ENCODE measurements around the gene RER1. TPM values are rescaled to one million over a fixed set of nuclear protein-coding genes. Genes with fewer than 3 reads are reported as not detected.

Gene RER1
- total and polyA plus RNA-seq, 10 donors, result 51.1 to 131 (median 79.0) TPM

GRCh38 chr1:2388004-2388913 lies 3.4 kb upstream of the RER1 start:
- 91 to 95% (median 91%) methylated on average over 32 of the region's 32 CpGs for WGBS, 5 donors
- DNase-seq, result peak; percentile 72

GRCh38 chr1:2389644-2390043 lies 2.0 kb upstream of the RER1 start:
- no peak overlapping the region for H3K4me3 ChIP-seq

More at GRCh38 chr1:2388004-2388913, 3.4 kb upstream of the RER1 start:
- intact Hi-C loops (cut with DNase I; ENCODE audit: low total_unique reads), result no loop called here
- H3K36me3 ChIP-seq, result peaks cover 0 to 23% (median 2%) of the 10 kb centered on the region in 6 donors
- H3K4me3 ChIP-seq, result peak overlapping the region in 1 of 8 donors; percentile 5
- peak overlapping the region in 4 of 8 donors; percentile 15 to 52 (median 22) for H3K27ac ChIP-seq
- H3K4me1 ChIP-seq, result peaks cover 14 to 33% (median 25%) of the 10 kb centered on the region in 6 donors
- H3K27me3 ChIP-seq (replicated peaks in 1 of 7), result no peaks in the 10 kb centered on the region
- TF ChIP-seq POLR2A (IDR thresholded peaks at IDR 0.05), result no peak
- no peak for TF ChIP-seq CTCF (IDR thresholded peaks at IDR 0.05 in 8 of 11, conservative IDR thresholded peaks at IDR 0.05 in 3 of 11)
- no peak for TF ChIP-seq POLR2AphosphoS5 (IDR thresholded peaks at IDR 0.05)
- H3K9me3 ChIP-seq, result no peaks in the 10 kb centered on the region

GRCh38 chr1:2391931-2392509 lies 379 bp downstream of the RER1 start:
- H3K9me3 ChIP-seq, result no peaks in the 10 kb centered on the region
- peaks cover 0 to 56% (median 26%) of the 10 kb centered on the region in 6 donors for H3K36me3 ChIP-seq
- H3K27me3 ChIP-seq (replicated peaks in 1 of 7), result no peaks in the 10 kb centered on the region
- peak overlapping the region; percentile 88 to 100 (median 96) for H3K4me3 ChIP-seq
- H3K27ac ChIP-seq, result peak overlapping the region; percentile 72 to 97 (median 92)
- TF ChIP-seq CTCF (IDR thresholded peaks at IDR 0.05 in 8 of 11, conservative IDR thresholded peaks at IDR 0.05 in 3 of 11), result no peak
- no peak for TF ChIP-seq POLR2A (IDR thresholded peaks at IDR 0.05)
- TF ChIP-seq POLR2AphosphoS5 (IDR thresholded peaks at IDR 0.05), result no peak
- DNase-seq, result no peak
- 1 to 2% (median 1%) methylated on average over 15 to 62 of the region's 62 CpGs for WGBS, 5 donors
- H3K4me1 ChIP-seq, result peaks cover 21 to 70% (median 46%) of the 10 kb centered on the region in 6 donors
- intact Hi-C loops (cut with DNase I; ENCODE audit: low total_unique reads), result no loop called here

More at GRCh38 chr1:2389644-2390043, 2.0 kb upstream of the RER1 start:
- WGBS, 5 donors, result 63 to 80% (median 79%) methylated on average over 7 of the region's 7 CpGs
- H3K36me3 ChIP-seq, result peaks cover 0 to 37% (median 6%) of the 10 kb centered on the region in 6 donors
- H3K27ac ChIP-seq, result no peak overlapping the region
- intact Hi-C loops (cut with DNase I; ENCODE audit: low total_unique reads), result no loop called here
- TF ChIP-seq POLR2A (IDR thresholded peaks at IDR 0.05), result no peak
- TF ChIP-seq POLR2AphosphoS5 (IDR thresholded peaks at IDR 0.05), result no peak
- TF ChIP-seq CTCF (IDR thresholded peaks at IDR 0.05 in 8 of 11, conservative IDR thresholded peaks at IDR 0.05 in 3 of 11), result no peak
- H3K4me1 ChIP-seq, result peaks cover 21 to 47% (median 39%) of the 10 kb centered on the region in 6 donors
- H3K9me3 ChIP-seq, result no peaks in the 10 kb centered on the region
- peak; percentile 72 for DNase-seq
- no peaks in the 10 kb centered on the region for H3K27me3 ChIP-seq (replicated peaks in 1 of 7)

GRCh38 chr1:2392686-2393085 lies 1.0 kb downstream of the RER1 start:
- 60 to 82% (median 65%) methylated on average over 16 of the region's 16 CpGs for WGBS, 5 donors
- Histone ChIP-seq H3K4me3 (peak overlapping the region; percentile 88 to 100 (median 96)), H3K27me3 (replicated peaks in 1 of 7) (no peaks in the 10 kb centered on the region), H3K4me1 (peaks cover 21 to 73% (median 46%) of the 10 kb centered on the region in 6 donors), H3K27ac (peak overlapping the region in 6 of 8 donors; percentile 81 to 97 (median 94)), H3K9me3 (no peaks in the 10 kb centered on the region), H3K36me3 (peaks cover 0 to 56% (median 32%) of the 10 kb centered on the region in 6 donors)
- TF ChIP-seq CTCF (IDR thresholded peaks at IDR 0.05 in 8 of 11, conservative IDR thresholded peaks at IDR 0.05 in 3 of 11) (no peak), POLR2AphosphoS5 (IDR thresholded peaks at IDR 0.05) (no peak), POLR2A (IDR thresholded peaks at IDR 0.05) (no peak)
- intact Hi-C loops (cut with DNase I; ENCODE audit: low total_unique reads), result no loop called here
- DNase-seq, result no peak

Data from spleen (tissue), 11 donors.